ENCODE data around the gene VCP. TPM values are rescaled to one million over a fixed set of nuclear protein-coding genes. Genes with fewer than 3 reads are reported as not detected.
A peak's percentile ranks its signal among the peaks of the same experiment; 100 is the strongest.

Gene VCP
- polyA plus RNA-seq (ENCODE audit: insufficient read length in 12 of 12): 100 to 1,000 TPM in 11 of 12 donors, not detected in 1; 132 to 190 (median 174) TPM
- long read RNA-seq, donor 1, full-length matches to known transcripts: 27 of 136 reads
- long read RNA-seq, donor 1, partial matches to known transcripts: 109 of 136 reads
- long read RNA-seq, donor 1, other reads (novel, unspliced or antisense): 0 of 136 reads
- long read RNA-seq, donor 2, full-length matches to known transcripts: 57 of 87 reads
- long read RNA-seq, donor 2, partial matches to known transcripts: 15 of 87 reads
- long read RNA-seq, donor 2, other reads (novel, unspliced or antisense): 15 of 87 reads
- long read RNA-seq, donor 3, full-length matches to known transcripts: 13 of 13 reads
- long read RNA-seq, donor 3, partial matches to known transcripts: 0 of 13 reads
- long read RNA-seq, donor 3, other reads (novel, unspliced or antisense): 0 of 13 reads
- long read RNA-seq, donor 4, full-length matches to known transcripts: 12 of 19 reads
- long read RNA-seq, donor 4, partial matches to known transcripts: 7 of 19 reads
- long read RNA-seq, donor 4, other reads (novel, unspliced or antisense): 0 of 19 reads
- long read RNA-seq, donor 5: 0 reads
- long read RNA-seq, donor 6, full-length matches to known transcripts: 23 of 29 reads
- long read RNA-seq, donor 6, partial matches to known transcripts: 6 of 29 reads
- long read RNA-seq, donor 6, other reads (novel, unspliced or antisense): 0 of 29 reads
- long read RNA-seq, donor 7, full-length matches to known transcripts: 22 of 22 reads
- long read RNA-seq, donor 7, partial matches to known transcripts: 0 of 22 reads
- long read RNA-seq, donor 7, other reads (novel, unspliced or antisense): 0 of 22 reads
- long read RNA-seq, donor 8, full-length matches to known transcripts: 33 of 67 reads
- long read RNA-seq, donor 8, partial matches to known transcripts: 25 of 67 reads
- long read RNA-seq, donor 8, other reads (novel, unspliced or antisense): 9 of 67 reads
- long read RNA-seq, donor 9, full-length matches to known transcripts: 15 of 24 reads
- long read RNA-seq, donor 9, partial matches to known transcripts: 9 of 24 reads
- long read RNA-seq, donor 9, other reads (novel, unspliced or antisense): 0 of 24 reads
- long read RNA-seq, donor 10, full-length matches to known transcripts: 28 of 39 reads
- long read RNA-seq, donor 10, partial matches to known transcripts: 6 of 39 reads
- long read RNA-seq, donor 10, other reads (novel, unspliced or antisense): 5 of 39 reads
- long read RNA-seq, donor 11, full-length matches to known transcripts: 46 of 58 reads
- long read RNA-seq, donor 11, partial matches to known transcripts: 6 of 58 reads
- long read RNA-seq, donor 11, other reads (novel, unspliced or antisense): 6 of 58 reads

- peak; percentile 98 for DNase-seq
Observed at GRCh38 chr9:35072461-35073278, at the start of gene VCP. VCP (minus strand) TSS chr9:35072625; CDS start chr9:35072353, 272 bp downstream.

- peak; percentile 95 for DNase-seq
Observed at GRCh38 chr9:35116898-35117551, 44.6 kb upstream of the VCP start.

GRCh38 chr9:35116539-35116897 lies 44.1 kb upstream of the VCP start:
- DNase-seq: no peak

- peak; percentile 98 for DNase-seq
Observed at GRCh38 chr9:35115680-35116538, 43.5 kb upstream of the VCP start, which contains the start of gene ATOSB. ATOSB (minus strand) TSS chr9:35115862; CDS start chr9:35108274, 7,588 bp downstream.

GRCh38 chr9:35114840-35115628 lies 42.6 kb upstream of the VCP start:
- peak; percentile 54 for DNase-seq

GRCh38 chr9:35114113-35114839 lies 41.9 kb upstream of the VCP start:
- peak; percentile 81 for DNase-seq

- DNase-seq: no peak
Observed at GRCh38 chr9:35112257-35113020, 40.0 kb upstream of the VCP start.

GRCh38 chr9:35111001-35111933 lies 38.8 kb upstream of the VCP start:
- peak; percentile 97 for DNase-seq

- no peak for DNase-seq
Observed at GRCh38 chr9:35110327-35110761, 37.9 kb upstream of the VCP start.

GRCh38 chr9:35108946-35109575 lies 36.6 kb upstream of the VCP start:
- DNase-seq: no peak

GRCh38 chr9:35108461-35108860 lies 36.0 kb upstream of the VCP start:
- no peak for DNase-seq

GRCh38 chr9:35107297-35108290 lies 35.2 kb upstream of the VCP start:
- no peak for DNase-seq

GRCh38 chr9:35106343-35106730 lies 33.9 kb upstream of the VCP start:
- no peak for DNase-seq
